Right lobe of liver (tissue), 4 donors: ENCODE data around the gene CADM2.

Experiments used
- POLR2A ChIP-seq: fragments of 450-650 bp; IDR thresholded peaks from one replicate; pipeline ENCODE4 v1.6.1; 2017; ENCODE audit warnings: antibody characterized with exemption, mild to moderate bottlenecking
- TF ChIP-seq, protein P1 (sequence below), 4 donors: fragments of 200-600 bp in 3 of 4; fragments of 450-650 bp in 1 of 4; IDR thresholded peaks; one replicate each; pipeline versions ENCODE4 v1.5.1 to v1.8.0; 2016 to 2022; ENCODE audit warnings: antibody characterized with exemption in 4 of 4, mild to moderate bottlenecking in 2 of 4
- donor health status: DM: no; HTN: no; CAD: no.
- donor health status: DM: no; HTN: no; CAD: no.
- donor health status: DM: no; HTN: yes; CAD: no.

DNA sequence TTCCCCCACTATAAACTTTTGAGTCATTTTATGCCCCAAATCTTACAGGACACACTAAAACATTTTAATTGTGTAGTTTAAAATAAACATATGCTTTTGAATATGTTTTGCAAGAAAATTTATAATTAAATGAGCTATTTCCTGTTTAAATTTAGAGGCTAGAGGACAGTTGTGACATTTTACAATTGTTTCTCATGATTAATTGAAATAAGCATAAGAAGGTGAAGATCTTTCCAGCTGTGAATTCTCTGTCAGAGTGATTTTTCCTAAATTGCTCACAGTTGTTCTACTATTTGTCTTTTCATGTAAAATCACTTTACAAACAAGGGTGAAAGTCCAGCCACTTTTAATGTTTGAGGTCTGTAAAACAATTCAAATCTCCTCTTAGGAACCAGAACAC, 892.3 kb downstream of the CADM2 start:
- TF ChIP-seq, protein P1, sequence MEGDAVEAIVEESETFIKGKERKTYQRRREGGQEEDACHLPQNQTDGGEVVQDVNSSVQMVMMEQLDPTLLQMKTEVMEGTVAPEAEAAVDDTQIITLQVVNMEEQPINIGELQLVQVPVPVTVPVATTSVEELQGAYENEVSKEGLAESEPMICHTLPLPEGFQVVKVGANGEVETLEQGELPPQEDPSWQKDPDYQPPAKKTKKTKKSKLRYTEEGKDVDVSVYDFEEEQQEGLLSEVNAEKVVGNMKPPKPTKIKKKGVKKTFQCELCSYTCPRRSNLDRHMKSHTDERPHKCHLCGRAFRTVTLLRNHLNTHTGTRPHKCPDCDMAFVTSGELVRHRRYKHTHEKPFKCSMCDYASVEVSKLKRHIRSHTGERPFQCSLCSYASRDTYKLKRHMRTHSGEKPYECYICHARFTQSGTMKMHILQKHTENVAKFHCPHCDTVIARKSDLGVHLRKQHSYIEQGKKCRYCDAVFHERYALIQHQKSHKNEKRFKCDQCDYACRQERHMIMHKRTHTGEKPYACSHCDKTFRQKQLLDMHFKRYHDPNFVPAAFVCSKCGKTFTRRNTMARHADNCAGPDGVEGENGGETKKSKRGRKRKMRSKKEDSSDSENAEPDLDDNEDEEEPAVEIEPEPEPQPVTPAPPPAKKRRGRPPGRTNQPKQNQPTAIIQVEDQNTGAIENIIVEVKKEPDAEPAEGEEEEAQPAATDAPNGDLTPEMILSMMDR (IDR thresholded peaks at IDR 0.05) = no peak
- no peak for TF ChIP-seq POLR2A
